K562 (cell line): Measurements from ENCODE around the gene ZNF831. TPM values are rescaled to one million over a fixed set of nuclear protein-coding genes. Genes with fewer than 3 reads are reported as not detected.
A peak's percentile ranks its signal among the peaks of the same experiment; 100 is the strongest.

Experiments used
- ATAC-seq: fragments of 200-7000 bp; cut with Tn5 transposase; 3 replicates; pipeline ENCODE4 v1.9.1; 2020; ENCODE audit warnings: moderate library complexity
- BruUV-seq: library from RNA; stranded (reverse); fragments of 400-500 nt; replicated peaks from 2 replicates; lab custom pipeline; 2021; lab: Mats Ljungman, UMichigan
- CTCF ChIA-PET: fragments of 300-600 bp; formaldehyde crosslinking; extraction: SDS; loops from one replicate; lab custom pipeline; 2021; ENCODE audit warnings: low intra/inter-chr PET ratio; lab: Yijun Ruan, JAX
- POLR2A ChIA-PET: fragments of 300-600, 350-650 bp; sonication (Branson Sonifier 250); formaldehyde crosslinking; extraction: SDS; loops from one replicate; lab custom pipeline; 2021; ENCODE audit warnings: antibody characterized with exemption, inconsistent platforms; lab: Yijun Ruan, JAX
- DNase-seq, 4 experiments: peaks; one replicate each; pipeline versions ENCODE4 v3.0.0 to v3.0.0-alpha.2; 2011 to 2018; ENCODE audit warnings: low spot score in 3 of 4, mixed read lengths in 3 of 4; ENCODE audit errors: extremely low read depth in 1 of 4
- FAIRE-seq: peaks from 2 replicates; lab custom pipeline; 2011; peaks lifted over from hg19 to GRCh38; lab: Jason Lieb, UNC
- H2AFZ ChIP-seq: 2 replicates; pipeline ENCODE4 v1.6.0; 2011; ENCODE audit warnings: low read depth, low read length, control low read depth, inconsistent platforms
- H3K27ac ChIP-seq: fragments of 200-600 bp; 3 replicates; pipeline ENCODE4 v1.8.0; 2011; ENCODE audit warnings: low read depth, mild to moderate bottlenecking, control low read depth, inconsistent platforms, low read length, moderate library complexity, mixed read lengths; ENCODE audit errors: extremely low read depth
- H3K27me3 ChIP-seq, 2 experiments: fragments of 300-600 bp in 1 of 2; 2 replicates in 1 of 2; 3 replicates in 1 of 2; pipeline versions ENCODE4 v1.6.0 to v1.8.0; 2011; ENCODE audit warnings: inconsistent platforms in 2 of 2, low read length in 2 of 2, mild to moderate bottlenecking in 1 of 2, mixed read lengths in 1 of 2, moderate library complexity in 1 of 2; ENCODE audit not compliant: control insufficient read depth in 2 of 2, insufficient read depth in 2 of 2
- H3K36me3 ChIP-seq: fragments of 300-600 bp; 3 replicates; pipeline ENCODE4 v1.8.0; 2011; ENCODE audit warnings: mild to moderate bottlenecking, low read length, inconsistent platforms; ENCODE audit not compliant: control insufficient read depth, insufficient read depth
- H3K4me1 ChIP-seq, 2 experiments: fragments of 200-600 bp in 1 of 2; replicated peaks in 1 of 2; 2 replicates in 1 of 2; 3 replicates in 1 of 2; pipeline versions ENCODE4 v1.5.1 to v1.8.0; 2011; ENCODE audit warnings: inconsistent platforms in 2 of 2, low read length in 2 of 2, mild to moderate bottlenecking in 1 of 2, mixed read lengths in 1 of 2, moderate library complexity in 1 of 2; ENCODE audit not compliant: control insufficient read depth in 2 of 2, insufficient read depth in 2 of 2
- H3K4me2 ChIP-seq: 2 replicates; pipeline ENCODE4 v1.6.1; 2011; ENCODE audit warnings: low read length, control low read depth, inconsistent platforms, mixed read lengths; ENCODE audit not compliant: insufficient read depth
- H3K4me3 ChIP-seq: fragments of 200-600 bp; sonication (generic), shearing (Covaris generic); 2 replicates; pipeline ENCODE4 v1.5.1; 2016; ENCODE audit warnings: control low read depth, inconsistent platforms
- H3K79me2 ChIP-seq: fragments of 200-600 bp; 3 replicates; pipeline ENCODE4 v1.8.0; 2011; ENCODE audit warnings: low read length, inconsistent platforms; ENCODE audit not compliant: control insufficient read depth, insufficient read depth
- H3K9ac ChIP-seq, 2 experiments: 2 replicates each; pipeline versions ENCODE4 v1.6.0 to v1.6.1; 2011; ENCODE audit warnings: low read depth in 2 of 2, low read length in 2 of 2, control low read depth in 1 of 2, inconsistent platforms in 1 of 2, mild to moderate bottlenecking in 1 of 2, mixed read lengths in 1 of 2; ENCODE audit not compliant: insufficient read depth in 1 of 2
- H3K9me1 ChIP-seq: one replicate; pipeline ENCODE4 v1.6.0; 2011; ENCODE audit warnings: inconsistent platforms, mild to moderate bottlenecking, low read length, moderate library complexity; ENCODE audit not compliant: control insufficient read depth, insufficient read depth
- H3K9me3 ChIP-seq: replicated peaks from 2 replicates; pipeline ENCODE4 v1.5.1; 2011; ENCODE audit warnings: low read depth, low read length, inconsistent platforms; ENCODE audit not compliant: control insufficient read depth, insufficient read depth
- H4K20me1 ChIP-seq: replicated peaks from 2 replicates; pipeline ENCODE4 v1.6.1; 2011; ENCODE audit warnings: low read length, inconsistent platforms, mixed read lengths; ENCODE audit not compliant: control insufficient read depth, insufficient read depth
- AFF1 ChIP-seq, 2 experiments: fragments of 450-650 bp; IDR thresholded peaks; 2 replicates each; pipeline ENCODE4 v1.6.1; 2018; ENCODE audit warnings: mild to moderate bottlenecking in 2 of 2, low read depth in 1 of 2; ENCODE audit not compliant: partially characterized antibody in 2 of 2
- ARHGAP35 ChIP-seq: fragments of 450-650 bp; IDR thresholded peaks from 2 replicates; pipeline ENCODE4 v1.6.1; 2018; ENCODE audit not compliant: partially characterized antibody
- CC2D1A ChIP-seq: fragments of 450-650 bp; IDR thresholded peaks from 2 replicates; pipeline ENCODE4 v1.6.1; 2017; ENCODE audit warnings: mild to moderate bottlenecking
- EHMT2 ChIP-seq: fragments of 450-650 bp; IDR thresholded peaks from 2 replicates; pipeline ENCODE4 v1.6.1; 2018; ENCODE audit warnings: antibody characterized with exemption
- HDAC8 ChIP-seq: fragments of 450-650 bp; IDR thresholded peaks from 2 replicates; pipeline ENCODE4 v1.6.1; 2016; ENCODE audit warnings: mild to moderate bottlenecking, missing genetic modification characterization, moderate library complexity, missing compliant biosample characterization
- IFI16 ChIP-seq: fragments of 250-450 bp; sonication (Bioruptor Pico); IDR thresholded peaks from 2 replicates; pipeline ENCODE4 v2.1.2; 2022; ENCODE audit warnings: mild to moderate bottlenecking, inconsistent platforms
- JUND ChIP-seq, 2 experiments: IDR thresholded peaks; 2 replicates in 1 of 2; 3 replicates in 1 of 2; pipeline ENCODE4 v1.6.1; 2011; ENCODE audit warnings: borderline replicate concordance in 2 of 2, low read depth in 2 of 2, low read length in 2 of 2, improper control_type of control experiment in 1 of 2, missing biosample characterization in 1 of 2, missing genetic modification characterization in 1 of 2, missing genetic modification reagents in 1 of 2
- MIER1 ChIP-seq: fragments of 450-650 bp; IDR thresholded peaks from 2 replicates; pipeline ENCODE4 v1.6.1; 2016; ENCODE audit warnings: antibody characterized with exemption, mild to moderate bottlenecking, low read depth
- MTA2 ChIP-seq: fragments of 450-650 bp; IDR thresholded peaks from 2 replicates; pipeline ENCODE4 v1.6.1; 2016; ENCODE audit warnings: low read depth
- NR2F6 ChIP-seq: fragments of 450-650 bp; formaldehyde crosslinking; IDR thresholded peaks from 2 replicates; pipeline ENCODE4 v1.4.0; 2020; ENCODE audit warnings: mild to moderate bottlenecking
- PATZ1 ChIP-seq: fragments of 250-450 bp; sonication (Bioruptor Pico); IDR thresholded peaks from 2 replicates; pipeline ENCODE4 v1.5.0; 2020; ENCODE audit warnings: mild to moderate bottlenecking, borderline replicate concordance
- SRSF1 ChIP-seq: fragments of 200-400 bp; formaldehyde crosslinking; IDR thresholded peaks from 2 replicates; pipeline ENCODE4 v1.6.1; 2017; ENCODE audit warnings: mild to moderate bottlenecking, low read depth, low read length, moderate library complexity
- TBL1XR1 ChIP-seq, 2 experiments: IDR thresholded peaks; 2 replicates each; pipeline ENCODE4 v1.6.1; 2012; ENCODE audit warnings: improper control_type of control experiment in 2 of 2, low read length in 2 of 2, mild to moderate bottlenecking in 1 of 2
- ZBTB1 ChIP-seq: sonication (generic); formaldehyde crosslinking; IDR thresholded peaks from 2 replicates; pipeline ENCODE4 v1.8.1; 2023; ENCODE audit warnings: missing genetic modification reagents, low read depth, mild to moderate bottlenecking, borderline replicate concordance
- ZNF263 ChIP-seq: sonication (generic); formaldehyde crosslinking; IDR thresholded peaks from 2 replicates; pipeline ENCODE4 v1.8.0; 2022; ENCODE audit warnings: mild to moderate bottlenecking, missing genetic modification reagents, borderline replicate concordance
- WGBS: fragments of 100-300 bp; shearing (Covaris generic); methylation state at CpG from one replicate; pipeline ENCODE4 v1.1.6; 2016; ENCODE audit warnings: low coverage, mixed read lengths; ENCODE audit not compliant: insufficient coverage; ENCODE audit errors: missing lambda C conversion rate; 5-methylcytosine and 5-hydroxymethylcytosine counted together
- in situ Hi-C: fragments of 300-500 bp; cut with MboI; formaldehyde crosslinking; loops from 4 replicates; pipeline ENCODE4 v1.15.0; 2018; ENCODE audit warnings: inconsistent platforms, mixed read lengths
- intact Hi-C: fragments of 100-400 bp; cut with micrococcal nuclease; formaldehyde crosslinking; loops from 2 replicates; pipeline ENCODE4 v1.14.2; 2022
- polyA plus RNA-seq, 8 experiments: library from polyadenylated mRNA; depleted of rRNA in 4 of 8; stranded (reverse) in 5 of 8; unstranded in 3 of 8; fragments of >200 nt; fragmentation: Nextera tagmentation in 2 of 8; fragmentation: Illumina TruSeq in 1 of 8; extraction: Ambion mirVana in 2 of 8; extraction: Trizol in 1 of 8; gene quantifications; 2 replicates each; pipeline versions ENCODE4 v1.2.1 to v1.2.3, GENCODE V29; 2011 to 2014; ENCODE audit warnings: inconsistent platforms in 1 of 8, missing spikeins in 1 of 8
- total RNA-seq, 7 experiments: library from RNA; depleted of rRNA in 6 of 7; stranded (reverse); fragments of >200 nt in 6 of 7; fragmentation: Illumina TruSeq in 2 of 7; extraction: Trizol in 2 of 7; gene quantifications; 2 replicates each; pipeline versions ENCODE4 v1.2.1 to v1.2.3, GENCODE V29; 2011 to 2021; ENCODE audit warnings: low replicate concordance in 1 of 7

The ZNF831 gene
- total and polyA plus RNA-seq, 9 of the 15 experiments (the other 6 are each of a cell fraction or from before 2014, with no cell fraction given) = not detected

GRCh38 chr20:59141818-59142581 is 21.6 kb upstream of the ZNF831 start (continued):
- TF ChIP-seq MIER1 (peak; percentile 93), EHMT2 (peak; percentile 98), AFF1 (IDR thresholded peaks at IDR 0.05; ENCODE audit: low read depth in 1 of 2, partially characterized antibody in 2 of 2) (peak in 1 of 2 experiments; percentile 54), NR2F6 (CRISPR knock-in tag) (no peak)

- no TSS peak for BruUV-seq
- Histone ChIP-seq H3K36me3 (no peaks in the 10 kb centered on the region), H3K4me2 (no peak overlapping the region), H2AFZ (no peak overlapping the region), H3K4me1 (no peaks in the 10 kb centered on the region), H3K27ac (no peak overlapping the region), H3K27me3 (peaks cover 4 to 25% of the 10 kb centered on the region in 2 experiments), H3K9ac (no peak overlapping the region), H3K79me2 (no peaks in the 10 kb centered on the region), H4K20me1 (peaks cover 5% of the 10 kb centered on the region; the same call in 1 of the 2 replicates), H3K9me3 (no peaks in the 10 kb centered on the region), H3K4me3 (no peak overlapping the region), H3K9me1 (no peaks in the 10 kb centered on the region)
- DNase-seq = no peak
- in situ Hi-C loops = no loop called here
- no peak for FAIRE-seq
- intact Hi-C loops = no loop called here
- POLR2A ChIA-PET = no interaction called here
- CTCF ChIA-PET = no interaction called here
- no peak for ATAC-seq
- WGBS = 0% methylated on average over 5 of the region's 5 CpGs
- TF ChIP-seq CC2D1A (no peak), TBL1XR1 (IDR thresholded peaks at IDR 0.05; ENCODE audit: low read length in 2 of 2) (no peak), SRSF1 (no peak), PATZ1 (CRISPR knock-in tag) (no peak), IFI16 (CRISPR knock-in tag) (no peak), ARHGAP35 (no peak), MTA2 (no peak), ZBTB1 (no peak), HDAC8 (tag) (no peak), JUND (IDR thresholded peaks at IDR 0.05; ENCODE audit: borderline replicate concordance, low read depth, low read length) (no peak), JUND (tag; IDR thresholded peaks at IDR 0.05; ENCODE audit: borderline replicate concordance, low read depth, low read length) (no peak), ZNF263 (no peak)
Measured at GRCh38 chr20:59143326-59143725, 20.3 kb upstream of the ZNF831 start.
